Activated CD4-positive, CD25-positive, alpha-beta regulatory T cell treated with anti-CD3 and anti-CD28 coated beads, Interleukin-2, amount 50 U/mL, for 24 hours (primary cell): Measurements from ENCODE around the gene SMG6.

ENCODE experiments used
- ATAC-seq, 2 donors: fragments of 150-1000 bp; cut with Tn5 transposase; one replicate each; pipeline ENCODE4 v1.10.0; 2021; ENCODE audit warnings: mild to moderate bottlenecking in 1 of 2, moderate library complexity in 1 of 2

Gene SMG6

DNA sequence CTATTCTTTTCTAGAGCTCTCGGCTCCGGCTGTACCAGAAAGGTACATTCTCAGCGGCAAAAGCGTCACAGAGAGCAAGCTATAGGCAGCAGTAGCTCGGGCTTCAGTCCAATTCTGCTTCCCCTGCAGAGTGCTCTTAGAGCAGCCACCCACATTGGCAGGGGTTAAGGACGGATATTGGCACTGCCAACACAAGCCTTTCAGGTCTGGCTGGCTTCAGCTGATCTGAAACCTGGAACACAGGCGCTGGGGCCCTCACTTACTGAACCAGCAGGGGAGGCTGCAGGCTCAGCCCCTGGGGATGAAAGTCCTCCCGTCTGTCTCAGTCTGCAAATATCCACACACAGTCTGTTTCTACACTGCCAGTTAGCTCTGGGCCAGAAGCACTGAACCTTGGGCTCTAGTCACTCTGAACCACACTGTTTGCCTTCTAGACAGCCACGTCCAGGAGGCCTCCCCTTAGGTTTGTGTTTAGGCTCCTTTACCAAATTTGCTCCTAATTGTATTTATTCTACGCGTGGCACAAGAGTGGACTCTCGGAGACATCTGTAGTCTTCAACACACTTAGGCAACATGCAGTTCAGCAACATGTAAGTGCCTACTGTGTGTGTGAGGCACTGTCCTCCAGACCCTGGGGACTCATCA lies 208.6 kb downstream of the SMG6 start:
- ATAC-seq: no peak

DNA sequence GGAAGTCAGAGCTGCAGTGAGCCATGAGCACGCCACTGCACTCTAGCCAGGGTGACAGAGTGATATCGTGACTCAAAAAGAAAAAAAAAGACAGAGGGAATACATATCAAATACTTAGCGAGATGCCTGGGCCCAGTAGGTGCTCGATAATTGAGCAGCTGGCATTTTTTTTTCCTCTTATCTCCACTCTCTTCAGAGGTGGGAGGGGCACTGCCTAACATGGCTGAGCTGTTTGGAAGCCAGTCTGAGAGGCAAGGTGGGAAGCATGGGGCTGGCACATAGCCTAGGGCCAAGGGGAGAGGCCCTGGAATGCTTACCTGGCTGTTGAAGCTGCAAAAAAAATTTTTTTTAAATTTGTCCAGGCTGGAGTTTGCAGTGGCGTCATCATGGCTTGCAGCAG lies 210.2 kb downstream of the SMG6 start:
- ATAC-seq: no peak

DNA sequence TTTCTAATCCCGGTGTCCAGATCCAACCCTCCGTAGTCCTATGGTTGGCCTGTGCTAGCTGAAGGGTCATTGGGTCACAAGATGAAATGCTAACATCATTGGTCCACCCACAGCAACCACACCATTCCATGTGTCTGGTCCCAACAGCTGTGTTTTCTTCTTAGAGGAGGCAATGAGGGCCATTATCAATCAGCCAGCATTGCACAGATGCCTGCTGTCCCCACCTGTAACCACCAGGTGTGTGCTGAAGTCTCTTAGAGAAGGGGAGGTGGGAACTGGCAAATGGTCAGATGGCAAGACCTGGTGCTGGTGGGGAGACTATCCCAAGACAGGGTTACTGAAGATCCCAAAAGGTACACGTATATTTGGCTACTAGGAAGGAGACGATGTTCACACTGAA lies 211.3 kb downstream of the SMG6 start:
- ATAC-seq: no peak

DNA sequence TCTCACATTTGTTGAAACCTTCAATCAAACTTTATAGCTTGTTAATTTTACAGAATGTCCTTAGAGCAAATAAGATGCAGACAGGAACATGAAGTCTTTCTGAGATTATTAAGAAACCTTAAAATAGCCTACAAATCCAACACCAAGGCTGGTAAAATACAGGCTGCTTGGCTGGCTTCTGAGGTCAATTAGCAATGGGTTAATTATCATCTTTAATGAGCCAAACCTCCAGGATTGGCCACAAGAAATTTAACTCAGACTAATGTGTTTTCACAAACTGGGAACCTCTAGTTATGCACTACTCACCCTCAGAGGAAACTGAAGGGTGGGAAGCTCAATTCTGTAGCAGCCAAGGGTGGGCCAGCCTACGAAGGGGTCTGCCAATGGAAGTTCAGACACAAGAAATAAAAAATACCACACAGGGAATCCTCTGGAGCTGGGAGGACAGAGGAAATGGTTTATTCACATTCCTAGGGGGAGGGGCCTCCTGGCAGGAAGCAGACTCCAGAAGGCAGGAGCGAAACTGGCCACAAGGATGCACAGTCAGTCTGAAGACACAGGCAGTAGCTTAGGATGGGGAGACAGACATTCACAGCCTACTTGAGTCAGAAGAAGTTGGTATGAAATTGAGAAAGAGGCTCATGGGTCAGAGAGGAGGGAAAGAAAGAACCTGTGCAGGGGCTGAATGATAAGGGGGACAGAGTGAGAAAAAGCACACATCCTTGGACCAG lies 212.6 kb downstream of the SMG6 start:
- ATAC-seq: no peak

DNA sequence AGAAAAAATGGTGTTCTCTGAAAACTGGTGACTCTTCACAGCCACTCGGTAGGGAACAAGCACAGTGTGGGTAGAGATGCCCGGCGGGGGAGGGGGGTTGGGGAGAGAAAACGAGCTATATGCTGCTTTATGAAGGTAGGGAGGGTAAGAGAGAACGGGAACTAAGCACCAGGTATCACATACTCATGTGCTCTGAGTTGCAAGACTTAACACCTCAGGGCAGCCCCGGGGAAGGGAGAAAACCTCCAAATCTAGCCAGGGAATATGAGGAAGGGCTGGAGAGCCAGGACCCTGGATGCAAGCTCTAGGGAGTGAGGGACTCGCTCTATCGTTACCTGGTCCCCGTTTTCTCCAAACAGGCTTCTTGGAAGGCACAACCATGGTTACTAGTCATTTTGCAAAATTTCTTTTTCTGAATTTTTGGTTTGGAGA lies 213.4 kb downstream of the SMG6 start:
- no peak for ATAC-seq

DNA sequence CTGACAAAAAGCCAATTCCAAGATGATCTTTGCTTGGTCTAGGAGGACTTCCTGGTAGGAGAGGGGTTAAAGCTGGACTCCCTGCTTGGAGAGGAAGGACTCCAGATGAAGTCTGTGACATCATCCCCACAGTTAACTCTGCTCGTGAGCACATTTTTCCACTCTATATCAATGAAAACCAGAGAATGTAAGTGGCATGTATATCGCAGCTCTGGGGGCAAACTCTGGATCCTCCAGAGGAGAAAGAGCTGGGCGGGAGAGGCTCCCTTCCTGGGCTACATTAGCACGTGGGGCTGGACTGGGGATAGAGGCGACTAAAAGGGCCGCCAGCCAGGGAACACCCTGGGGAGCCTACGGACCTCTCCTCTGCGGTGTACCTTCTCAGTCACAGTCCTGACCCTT lies 214.6 kb downstream of the SMG6 start:
- ATAC-seq: peak; percentile 3 to 10

DNA sequence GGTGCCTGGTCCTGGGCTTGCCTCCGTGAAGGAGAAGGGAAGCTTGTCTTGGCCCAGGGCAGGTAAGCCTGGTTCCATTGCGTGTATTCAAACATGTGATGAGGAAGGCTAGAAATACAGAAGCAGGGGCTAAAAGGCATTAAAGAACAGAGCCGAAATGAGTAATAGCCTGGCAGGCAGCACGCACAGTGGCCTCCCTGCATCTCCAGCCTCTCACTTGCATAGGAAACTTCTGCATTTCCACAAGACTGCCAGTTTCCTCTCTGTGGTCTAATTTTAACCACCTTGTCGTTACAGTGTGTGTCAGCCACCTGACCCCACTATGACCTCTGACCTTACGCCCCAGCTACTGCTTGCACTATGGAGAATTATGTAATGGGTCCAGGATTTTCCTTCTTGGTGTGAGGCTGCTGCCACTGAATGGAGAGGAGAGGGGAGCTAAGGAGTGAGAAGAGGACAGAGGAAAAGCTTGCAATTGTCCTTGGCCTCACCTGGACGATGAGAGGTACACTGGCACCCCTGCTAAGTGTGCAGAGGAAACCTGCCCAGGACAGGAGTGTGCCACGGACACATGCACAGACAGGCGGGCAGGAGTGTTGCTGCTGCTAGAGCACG lies 215.9 kb downstream of the SMG6 start:
- ATAC-seq: peak; percentile 73 to 74

DNA sequence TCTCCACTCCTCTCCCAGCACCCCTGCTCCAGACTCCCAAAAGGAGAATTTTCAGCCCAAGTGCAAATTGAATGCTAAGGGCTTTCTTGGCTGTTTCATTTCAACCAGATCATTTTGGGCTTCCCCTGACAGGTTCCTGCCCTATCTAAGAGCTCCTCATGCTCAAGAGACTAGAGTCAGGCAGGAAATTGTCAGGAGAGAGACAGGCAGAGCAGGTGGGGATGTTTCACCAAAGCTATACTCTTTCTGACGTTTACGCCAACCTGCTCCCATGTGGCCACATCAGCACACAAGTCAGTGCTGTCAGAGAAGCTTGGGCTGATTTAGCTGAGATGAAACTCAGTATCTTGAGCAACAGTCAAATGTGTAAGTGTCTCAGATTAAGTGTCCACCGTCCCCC lies 217.3 kb downstream of the SMG6 start:
- no peak for ATAC-seq

DNA sequence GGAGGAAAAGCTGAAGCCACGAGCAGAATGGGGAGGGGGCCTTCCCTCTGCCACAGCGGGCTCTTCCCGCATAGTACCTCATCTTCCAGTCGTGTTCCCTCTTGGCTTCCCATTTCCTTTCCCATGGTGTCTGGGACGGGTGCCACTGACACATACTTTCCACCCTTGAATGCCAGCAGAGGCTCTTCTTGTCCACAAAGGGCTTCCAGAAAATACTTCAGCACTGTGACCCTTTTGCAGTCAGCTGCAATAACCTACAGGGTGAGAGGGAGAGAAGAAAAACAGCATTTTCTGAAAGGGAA lies 218.0 kb downstream of the SMG6 start:
- no peak for ATAC-seq

DNA sequence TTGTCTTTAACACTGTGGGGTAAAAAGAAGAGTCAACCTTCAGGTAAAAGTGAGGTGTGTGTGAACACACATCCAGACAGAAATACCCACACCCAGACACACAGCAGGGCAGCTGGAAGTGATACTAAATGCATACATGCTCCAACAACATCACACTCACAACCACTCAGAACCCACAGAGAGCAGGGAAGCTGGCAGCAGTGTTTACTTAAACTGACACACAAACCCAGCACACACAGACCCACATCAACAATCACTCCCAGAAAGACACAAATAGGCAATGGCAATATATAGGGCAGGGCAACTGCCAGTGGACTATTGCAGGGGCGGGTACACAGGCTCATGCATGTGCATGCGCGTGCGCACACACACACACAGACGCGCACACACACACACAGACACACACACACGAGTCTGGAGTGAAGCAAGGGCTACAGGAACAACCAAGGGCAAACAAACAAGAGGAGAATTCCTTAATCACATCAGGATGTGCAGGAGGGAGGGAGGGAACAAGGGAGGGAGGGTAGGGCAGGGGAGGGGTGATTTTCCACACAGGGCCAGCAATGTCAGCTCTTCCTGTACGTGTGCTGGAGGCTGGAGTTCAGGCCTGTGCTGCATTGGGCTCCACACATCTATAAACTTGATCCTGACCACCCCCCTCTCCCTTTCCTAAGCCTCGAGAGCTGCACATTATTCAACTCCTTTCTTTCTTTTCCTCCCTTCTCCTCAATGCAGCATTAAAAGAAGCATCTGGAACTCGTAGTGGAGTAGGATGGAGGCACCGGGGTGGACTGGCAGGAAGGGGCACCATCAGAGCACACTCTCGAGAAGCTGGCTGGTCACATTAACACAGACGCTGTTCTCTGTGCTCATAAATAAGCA lies 218.6 kb downstream of the SMG6 start:
- no peak for ATAC-seq

DNA sequence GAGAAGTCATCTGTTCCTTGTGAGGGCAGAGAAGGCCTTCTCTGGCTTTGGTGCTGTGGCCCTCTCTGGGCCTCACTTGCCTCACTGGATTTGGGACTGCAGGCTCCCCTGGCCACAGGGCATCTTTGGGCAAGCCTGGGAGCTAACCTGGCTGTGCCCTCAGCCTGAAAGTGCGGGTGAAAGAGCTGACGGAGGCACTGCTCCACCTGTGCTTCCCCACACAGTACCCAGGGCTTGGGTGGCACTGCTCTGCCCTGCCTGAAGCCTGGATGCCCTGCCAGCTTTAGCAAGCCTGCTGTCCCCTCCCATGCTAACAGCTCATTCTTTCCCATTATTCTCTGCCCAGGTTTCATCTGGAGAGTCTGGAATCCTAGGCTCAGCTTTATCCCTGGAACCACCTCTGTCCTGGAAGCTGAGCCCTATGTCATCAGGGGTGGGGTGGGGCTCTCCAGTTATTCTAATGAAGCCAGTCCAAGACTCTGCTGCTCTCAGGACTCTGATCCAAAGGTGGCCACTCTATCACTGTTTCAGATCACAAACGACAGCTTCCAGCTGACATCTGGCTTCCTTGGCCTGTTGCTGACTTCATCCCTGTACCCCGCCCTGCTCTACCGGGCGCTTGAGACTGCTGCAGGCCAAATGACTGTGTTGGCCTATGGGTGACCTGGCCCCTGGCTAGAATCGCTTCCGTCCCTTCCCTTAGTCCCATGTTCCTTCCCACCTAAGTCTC lies 219.4 kb downstream of the SMG6 start:
- no peak for ATAC-seq

DNA sequence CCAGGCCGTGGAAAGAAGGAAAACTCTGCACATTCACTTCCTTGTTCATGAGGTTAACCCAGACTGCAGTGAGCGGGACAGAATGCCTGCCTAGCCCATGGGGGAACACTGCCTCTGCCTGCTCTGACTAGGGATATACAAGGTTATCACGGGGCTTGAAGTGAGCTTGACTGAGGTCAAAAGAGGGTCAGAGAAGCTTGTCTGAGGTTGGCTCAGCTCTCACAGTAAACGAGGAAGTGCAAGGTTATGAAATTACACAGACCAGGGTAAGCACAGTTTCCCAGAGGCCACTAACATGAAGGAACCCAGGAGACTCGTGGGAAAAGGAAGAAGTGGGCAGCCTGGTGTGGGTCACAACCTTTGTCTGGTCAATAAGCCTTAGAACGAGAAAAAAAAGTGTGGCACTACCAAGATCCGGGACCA lies 220.0 kb downstream of the SMG6 start:
- peak in 1 of 2 donors; percentile 28 for ATAC-seq

DNA sequence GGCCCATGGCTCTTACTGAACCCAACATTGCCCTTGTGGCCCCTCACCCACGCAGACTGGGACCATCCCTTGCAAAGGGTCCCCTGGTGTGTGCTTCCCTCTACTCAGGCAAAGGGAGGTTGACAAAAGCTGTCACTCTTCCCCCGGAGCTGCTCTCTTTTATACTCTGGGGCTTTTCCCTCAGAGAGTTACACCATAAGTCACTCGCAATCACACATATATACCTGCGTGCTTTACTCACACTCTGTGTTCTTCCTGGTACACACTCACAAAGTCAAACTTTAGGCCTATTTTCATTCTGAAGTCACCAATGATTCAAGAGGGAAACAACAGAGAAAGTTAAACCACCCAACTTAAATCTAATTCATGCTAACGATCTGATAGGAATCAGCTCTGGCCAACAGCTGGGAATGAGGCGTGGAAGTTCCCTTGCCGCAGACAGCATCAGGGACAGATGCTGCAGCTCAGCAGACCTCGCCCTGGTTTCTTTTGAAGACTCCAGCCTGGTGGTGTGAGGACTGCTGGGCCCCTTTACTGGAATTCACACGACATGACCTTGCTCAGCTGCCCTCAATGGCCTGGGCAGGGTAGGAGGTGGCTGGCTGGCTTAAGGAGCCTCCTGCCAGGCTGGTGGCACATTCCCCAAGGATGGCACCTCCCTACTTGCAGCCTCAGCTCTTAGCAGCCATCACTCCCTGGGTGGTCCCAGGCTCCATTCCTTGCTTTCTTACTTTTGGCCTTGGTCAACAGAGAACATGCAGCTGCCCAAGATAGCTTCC lies 221.4 kb downstream of the SMG6 start:
- ATAC-seq: peak in 1 of 2 donors; percentile 24

DNA sequence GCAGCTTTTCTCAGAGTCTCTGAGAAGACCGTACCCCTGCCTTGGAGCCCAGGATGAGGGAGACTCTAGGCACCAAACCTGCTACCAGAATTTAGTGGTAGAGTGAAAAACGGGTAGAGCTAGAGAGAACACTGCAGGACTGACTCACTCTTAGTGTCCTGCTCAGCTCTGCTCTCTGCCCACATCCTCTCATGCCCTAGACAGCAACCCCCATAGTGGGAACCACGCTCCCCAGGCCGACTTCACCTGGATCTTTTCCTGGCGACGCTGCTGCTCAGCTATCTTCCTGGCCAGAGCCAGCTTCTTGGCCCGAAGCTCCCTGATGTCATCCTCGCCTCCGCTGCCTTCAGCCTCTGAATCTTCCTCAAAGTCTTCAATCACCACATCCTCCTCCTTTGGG lies 222.0 kb downstream of the SMG6 start:
- ATAC-seq: peak in 1 of 2 donors; percentile 21

DNA sequence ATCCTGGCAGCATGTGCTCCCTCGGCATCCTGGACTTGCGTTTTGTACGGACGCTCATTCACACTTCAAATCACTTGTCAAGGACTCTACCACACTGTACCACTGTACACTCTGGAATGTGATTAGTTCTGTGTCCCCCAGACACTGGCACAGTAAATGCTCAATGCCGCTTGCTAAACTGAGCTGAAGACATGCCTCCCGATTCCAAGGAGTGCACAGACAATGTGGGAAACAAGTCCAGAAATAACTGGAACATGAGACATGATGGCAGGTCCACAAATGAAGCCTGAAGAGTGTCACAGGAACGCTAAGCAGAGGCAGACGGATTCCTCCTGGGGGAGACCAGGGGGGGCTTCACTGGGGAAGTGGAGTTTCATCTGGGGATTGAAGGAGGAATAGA lies 226.5 kb downstream of the SMG6 start:
- ATAC-seq: no peak

DNA sequence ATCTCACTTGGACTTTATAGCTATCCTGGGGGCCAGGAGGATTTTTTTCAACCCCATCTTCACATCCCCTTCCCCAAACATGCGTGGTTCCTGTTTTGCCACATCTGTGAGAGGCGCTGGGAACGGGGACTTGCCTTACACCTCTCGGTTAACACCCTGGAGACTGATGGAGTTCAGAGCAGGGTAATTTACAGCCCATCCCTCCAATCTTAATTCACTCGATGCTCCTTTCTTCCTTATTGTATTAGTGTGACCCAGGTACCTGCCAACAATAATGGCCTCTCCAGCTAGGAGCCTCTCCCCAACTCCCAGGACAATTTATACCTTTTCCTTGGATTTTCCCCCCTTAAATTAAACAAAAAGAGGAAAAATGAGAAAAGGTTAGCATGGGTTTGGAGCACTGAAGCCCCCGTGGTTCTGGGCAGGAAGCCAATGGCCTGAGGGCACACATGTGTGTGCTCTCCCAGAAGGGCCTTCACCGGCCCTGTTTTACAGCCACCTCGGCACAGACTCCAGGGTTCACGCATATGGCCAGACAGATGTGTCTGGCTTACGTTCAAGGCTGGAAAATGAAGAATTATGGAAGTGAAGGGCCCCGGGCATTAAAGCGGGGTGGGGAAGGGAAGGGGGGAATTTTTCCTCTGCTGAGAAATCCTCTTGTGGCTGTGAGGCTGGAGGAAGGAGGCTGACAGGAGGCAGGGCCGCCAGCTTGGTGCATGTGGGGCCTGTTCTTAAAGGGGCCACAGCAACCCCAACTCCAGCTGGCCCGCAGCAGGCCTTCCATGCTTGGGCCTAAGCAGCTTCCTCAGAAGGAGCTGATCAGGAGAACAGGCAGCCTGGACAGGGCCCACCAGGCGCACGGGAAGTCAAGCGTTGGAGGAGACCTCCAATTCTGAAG lies 227.2 kb downstream of the SMG6 start:
- ATAC-seq: no peak

DNA sequence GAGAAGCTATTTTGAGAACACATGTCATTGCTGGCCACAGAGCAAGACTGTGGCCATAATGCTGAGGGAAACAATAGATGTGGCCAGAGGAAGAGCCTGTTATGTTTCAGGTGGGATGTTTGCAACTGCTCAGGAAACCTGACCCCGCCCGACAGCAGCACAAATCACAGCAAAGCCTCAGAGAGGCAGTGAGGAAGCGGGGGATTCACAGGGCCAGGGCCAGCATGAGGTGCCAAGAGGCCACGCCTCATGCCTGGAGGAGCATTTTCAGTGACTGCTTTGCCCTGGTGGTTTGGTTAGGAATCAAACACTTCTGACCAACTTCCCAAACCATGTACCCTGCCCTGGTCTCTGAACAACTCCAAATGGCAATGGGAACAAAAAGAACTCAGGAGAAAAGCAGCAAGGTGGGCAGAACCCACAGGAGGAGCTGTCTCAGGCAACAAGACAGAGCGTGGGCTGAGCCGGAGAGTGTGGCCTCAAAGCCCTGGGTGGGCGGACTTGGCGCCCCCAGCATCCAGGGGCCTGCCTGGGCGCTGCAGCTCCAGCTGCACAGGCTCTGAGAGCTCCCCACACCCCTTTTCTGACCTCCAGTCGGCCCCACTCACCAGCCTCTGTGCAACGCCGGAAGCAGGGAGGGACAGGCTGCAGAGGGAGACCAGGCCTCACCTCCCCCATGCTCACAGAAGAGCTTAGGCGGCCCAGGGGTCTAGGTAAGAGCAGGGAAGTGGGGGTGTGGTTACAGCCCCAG lies 228.1 kb downstream of the SMG6 start:
- ATAC-seq: no peak

DNA sequence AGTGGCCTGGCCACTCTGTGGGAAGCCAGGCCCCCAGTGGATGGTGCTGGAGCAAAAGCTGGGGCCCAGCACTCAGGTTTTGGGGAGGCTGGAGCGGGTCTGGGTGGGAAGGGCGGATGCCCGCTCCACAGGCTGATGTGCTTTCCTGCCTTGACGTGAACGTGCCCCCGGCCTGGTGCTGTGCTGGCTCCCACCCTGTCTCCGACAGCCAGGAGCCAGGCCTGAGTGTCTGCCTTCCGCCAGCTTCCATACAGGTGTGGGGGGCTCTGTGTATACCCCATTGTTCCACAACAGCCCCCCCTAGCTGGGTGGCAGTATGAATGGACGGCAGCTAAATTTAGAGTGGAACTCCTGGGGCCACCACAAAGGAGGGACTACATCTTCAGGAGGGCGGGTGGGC lies 228.7 kb downstream of the SMG6 start:
- no peak for ATAC-seq

DNA sequence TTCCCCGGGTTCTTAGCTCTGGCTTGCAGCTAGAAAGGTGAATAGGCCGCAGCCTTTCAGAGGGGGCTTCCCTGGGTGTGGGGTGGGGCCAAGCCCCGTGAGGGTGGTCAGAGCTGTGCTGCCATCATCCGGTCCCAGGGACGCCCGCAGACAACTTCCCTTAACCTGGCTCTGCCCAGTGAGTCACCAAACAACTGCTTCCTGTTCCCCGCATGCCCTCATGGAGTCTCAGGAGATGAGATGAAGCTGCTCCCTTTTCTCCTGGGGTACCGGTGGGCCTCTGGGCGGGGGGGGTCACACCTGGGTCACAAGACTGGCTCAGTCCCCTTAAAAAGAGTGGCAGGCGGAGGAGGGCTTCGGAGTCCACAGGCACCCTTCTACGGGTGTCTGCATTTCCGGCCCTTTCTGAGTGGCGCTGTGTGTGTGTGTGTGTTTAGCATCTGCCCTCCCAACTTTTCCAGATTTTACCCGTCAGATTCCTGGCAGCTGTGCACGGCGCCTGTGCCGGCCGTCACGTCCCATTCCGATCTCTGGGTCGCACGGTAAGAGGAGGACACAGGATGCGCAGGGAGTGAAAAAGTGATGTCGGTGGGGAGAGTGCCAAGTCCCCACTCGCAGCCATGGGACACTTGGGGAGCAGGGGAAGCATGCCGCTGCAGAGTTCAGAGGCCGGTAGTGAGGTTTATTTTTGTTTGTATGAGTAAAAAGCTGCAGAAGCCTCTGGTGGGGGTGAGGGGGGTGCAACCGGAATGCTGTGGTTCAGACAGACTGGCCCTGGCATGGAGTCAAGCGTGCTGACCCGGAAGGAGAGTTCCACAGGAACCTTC lies 231.9 kb downstream of the SMG6 start:
- ATAC-seq: no peak
